GM12878 (cell line): ENCODE results near the gene ANO7. TPM values are rescaled to one million over a fixed set of nuclear protein-coding genes. Genes with fewer than 3 reads are reported as not detected.

Experiments used
- ATAC-seq: fragments of 200-7000 bp; cut with Tn5 transposase; 3 replicates; pipeline ENCODE4 v1.9.1; 2020; ENCODE audit warnings: mild to moderate bottlenecking, moderate library complexity
- BruUV-seq: library from RNA; stranded (reverse); fragments of 400-500 nt; replicated peaks from 2 replicates; lab custom pipeline; 2021; lab: Mats Ljungman, UMichigan
- CTCF ChIA-PET: fragments of 300-600 bp; sonication (Branson Sonifier 250); formaldehyde crosslinking; extraction: SDS; loops from one replicate; lab custom pipeline; 2021; ENCODE audit warnings: inconsistent platforms; lab: Yijun Ruan, JAX
- POLR2A ChIA-PET: fragments of 350-600 bp; formaldehyde crosslinking; extraction: SDS; loops from one replicate; lab custom pipeline; 2021; ENCODE audit warnings: inconsistent platforms; lab: Charles Lee
- RAD21 ChIA-PET: fragments of 300-600 bp; sonication (Branson Sonifier 250); formaldehyde crosslinking; loops from one replicate; lab custom pipeline; 2023; ENCODE audit warnings: antibody characterized with exemption; ENCODE audit not compliant: unreplicated experiment; lab: Charles Lee
- SMC1A ChIA-PET: fragments of 300-600 bp; sonication (Branson Sonifier 250); formaldehyde crosslinking; loops from one replicate; lab custom pipeline; 2023; ENCODE audit not compliant: unreplicated experiment, uncharacterized antibody; lab: Charles Lee
- DNase-seq: peaks from one replicate; pipeline ENCODE4 v3.0.0-alpha.2; 2011; ENCODE audit warnings: low read depth, low spot score
- FAIRE-seq: peaks from 3 replicates; lab custom pipeline; 2011; peaks lifted over from hg19 to GRCh38; lab: Jason Lieb, UNC
- H2AFZ ChIP-seq: 2 replicates; pipeline ENCODE4 v1.6.0; 2011; ENCODE audit warnings: low read depth, low read length, control low read depth; ENCODE audit not compliant: control insufficient read depth
- H3K27ac ChIP-seq: 2 replicates; pipeline ENCODE4 v1.5.1; 2011; ENCODE audit warnings: control low read depth; ENCODE audit not compliant: control insufficient read depth, insufficient read depth
- H3K27me3 ChIP-seq, 2 experiments: replicated peaks in 1 of 2; 2 replicates each; pipeline versions ENCODE4 v1.6.0 to v1.6.1; 2011; ENCODE audit warnings: low read length in 1 of 2; ENCODE audit not compliant: control insufficient read depth in 2 of 2, insufficient read depth in 2 of 2
- H3K36me3 ChIP-seq, 2 experiments: 2 replicates each; pipeline ENCODE4 v1.5.1; 2011; ENCODE audit warnings: low read length in 1 of 2; ENCODE audit not compliant: control insufficient read depth in 2 of 2, insufficient read depth in 2 of 2
- H3K4me1 ChIP-seq: 2 replicates; pipeline ENCODE4 v1.6.1; 2011; ENCODE audit warnings: mild to moderate bottlenecking, low read length, moderate library complexity, mixed read lengths; ENCODE audit not compliant: control insufficient read depth, insufficient read depth
- H3K4me2 ChIP-seq: 2 replicates; pipeline ENCODE4 v1.6.0; 2011; ENCODE audit warnings: control low read depth; ENCODE audit not compliant: control insufficient read depth, insufficient read depth
- H3K4me3 ChIP-seq: fragments of 200-600 bp; sonication (generic); 2 replicates; pipeline ENCODE4 v1.5.1; 2016
- H3K79me2 ChIP-seq: 2 replicates; pipeline ENCODE4 v1.6.0; 2011; ENCODE audit warnings: low read length; ENCODE audit not compliant: control insufficient read depth, insufficient read depth
- H3K9ac ChIP-seq: 2 replicates; pipeline ENCODE4 v1.8.0; 2011; ENCODE audit warnings: low read length, control low read depth, mixed read lengths; ENCODE audit not compliant: control insufficient read depth, insufficient read depth
- H3K9me3 ChIP-seq: replicated peaks from 3 replicates; pipeline ENCODE4 v1.5.1; 2011; ENCODE audit warnings: mild to moderate bottlenecking, low read length; ENCODE audit not compliant: control insufficient read depth, insufficient read depth
- H4K20me1 ChIP-seq: 2 replicates; pipeline ENCODE4 v1.6.0; 2011; ENCODE audit not compliant: control insufficient read depth, insufficient read depth
- CHD2 ChIP-seq: IDR thresholded peaks from 2 replicates; pipeline ENCODE4 v1.6.1; 2011; ENCODE audit warnings: low read depth, low read length, improper control_type of control experiment, borderline replicate concordance
- KLF5 ChIP-seq: fragments of 450-650 bp; IDR thresholded peaks from 2 replicates; pipeline ENCODE4 v1.6.1; 2014; ENCODE audit warnings: mild to moderate bottlenecking; ENCODE audit not compliant: partially characterized antibody
- MEF2A ChIP-seq: IDR thresholded peaks from 2 replicates; pipeline ENCODE4 v1.6.1; 2011; ENCODE audit warnings: low read depth, mild to moderate bottlenecking, low read length, moderate library complexity; ENCODE audit not compliant: insufficient read depth
- POLR2A ChIP-seq: IDR thresholded peaks from 2 replicates; pipeline ENCODE4 v1.6.1; 2011; ENCODE audit warnings: low read depth, mild to moderate bottlenecking, low read length
- POLR2AphosphoS5 ChIP-seq: IDR thresholded peaks from 2 replicates; pipeline ENCODE4 v1.6.1; 2011; ENCODE audit warnings: mild to moderate bottlenecking, low read length, inconsistent platforms
- SPI1 ChIP-seq: IDR thresholded peaks from 2 replicates; pipeline ENCODE4 v1.6.1; 2011; ENCODE audit warnings: low read depth, mild to moderate bottlenecking, low read length, moderate library complexity, borderline replicate concordance; ENCODE audit not compliant: insufficient read depth
- TBL1XR1 ChIP-seq: IDR thresholded peaks from 2 replicates; pipeline ENCODE4 v1.6.1; 2012; ENCODE audit warnings: low read depth, low read length, improper control_type of control experiment
- ZNF207 ChIP-seq: fragments of 450-650 bp; IDR thresholded peaks from 2 replicates; pipeline ENCODE4 v1.6.1; 2014; ENCODE audit warnings: antibody characterized with exemption, mild to moderate bottlenecking, borderline replicate concordance
- WGBS: methylation state at CpG from one replicate; pipeline ENCODE4 v1.1.6; 2016; ENCODE audit warnings: low lambda C conversion rate; ENCODE audit not compliant: insufficient replicate concordance, insufficient coverage; ENCODE audit errors: missing lambda C conversion rate; 5-methylcytosine and 5-hydroxymethylcytosine counted together
- in situ Hi-C: fragments of 300-500 bp; cut with MboI; formaldehyde crosslinking; loops from 9 replicates; pipeline ENCODE4 v1.14.3; 2018; ENCODE audit warnings: mixed read lengths
- intact Hi-C: fragments of 100-400 bp; cut with micrococcal nuclease; formaldehyde crosslinking; loops from one replicate; pipeline ENCODE4 v1.14.2; 2022; ENCODE audit not compliant: unreplicated experiment
- polyA plus RNA-seq, 11 experiments: library from polyadenylated mRNA; depleted of rRNA in 4 of 11; unstranded in 6 of 11; stranded (reverse) in 5 of 11; fragments of >200 nt; fragmentation: Nextera tagmentation in 4 of 11; fragmentation: Illumina TruSeq in 1 of 11; extraction: Ambion mirVana in 4 of 11; extraction: Trizol in 1 of 11; gene quantifications; 1 replicate in 1 of 11; 2 replicates in 10 of 11; pipeline versions ENCODE4 v1.2.1 to v1.2.3, GENCODE V29; 2011 to 2016; ENCODE audit warnings: inconsistent platforms in 2 of 11, missing spikeins in 2 of 11, low read depth in 1 of 11
- total RNA-seq, 4 experiments: library from RNA; depleted of rRNA in 3 of 4; stranded (reverse); fragments of >200 nt in 3 of 4; fragmentation: Illumina TruSeq in 1 of 4; extraction: Trizol in 1 of 4; gene quantifications; 2 replicates each; pipeline versions ENCODE4 v1.2.1 to v1.2.3, GENCODE V29; 2013 to 2021
- TF ChIP-seq, protein P1 (sequence below): fragments of 450-650 bp; IDR thresholded peaks from 2 replicates; pipeline ENCODE4 v1.6.1; 2016; ENCODE audit warnings: mild to moderate bottlenecking
- TF ChIP-seq, protein P2 (sequence below): IDR thresholded peaks from 2 replicates; pipeline ENCODE4 v1.6.1; 2011; ENCODE audit warnings: borderline replicate concordance, low read depth, mild to moderate bottlenecking, moderate library complexity, mixed read lengths, low read length; ENCODE audit not compliant: insufficient read depth; ENCODE audit errors: extremely low read length
- TF ChIP-seq, protein P3 (sequence below): IDR thresholded peaks from 2 replicates; pipeline ENCODE4 v1.6.1; 2011; ENCODE audit warnings: borderline replicate concordance, low read depth, mild to moderate bottlenecking, moderate library complexity, low read length; ENCODE audit not compliant: insufficient read depth, poor library complexity, severe bottlenecking
- TF ChIP-seq, protein P4 (sequence below): IDR thresholded peaks from 2 replicates; pipeline ENCODE4 v1.6.1; 2012; ENCODE audit warnings: low read depth, low read length, improper control_type of control experiment

Gene ANO7
- total and polyA plus RNA-seq, 10 of the 15 experiments (the other 5 are each of a cell fraction or from before 2014, with no cell fraction given): 0.08 to 1.4 (median 0.44) TPM

DNA sequence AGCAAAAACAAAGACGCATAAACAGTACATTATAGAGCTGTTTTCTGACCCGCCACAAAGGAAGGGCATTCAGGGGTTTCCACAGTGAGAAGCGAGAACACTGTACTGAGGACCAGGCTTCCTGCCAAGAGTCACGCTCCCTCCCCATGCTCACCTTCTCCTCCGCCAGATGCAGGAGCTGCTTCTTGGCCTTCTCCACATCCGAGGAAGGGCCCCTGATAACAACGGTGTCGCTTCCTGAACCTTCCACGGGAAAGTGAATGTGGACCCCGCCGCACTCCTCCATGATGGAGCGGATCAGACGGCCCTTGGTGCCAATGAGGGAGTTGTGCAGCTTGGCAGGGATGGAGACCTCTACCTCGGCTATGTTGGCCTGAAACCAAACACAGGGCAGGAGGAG is 53.8 kb downstream of the ANO7 start:
- FAIRE-seq: no peak
- H3K36me3 ChIP-seq: peaks cover 46 to 47% of the 10 kb centered on the region in 2 experiments
- POLR2A ChIA-PET: no interaction called here

DNA sequence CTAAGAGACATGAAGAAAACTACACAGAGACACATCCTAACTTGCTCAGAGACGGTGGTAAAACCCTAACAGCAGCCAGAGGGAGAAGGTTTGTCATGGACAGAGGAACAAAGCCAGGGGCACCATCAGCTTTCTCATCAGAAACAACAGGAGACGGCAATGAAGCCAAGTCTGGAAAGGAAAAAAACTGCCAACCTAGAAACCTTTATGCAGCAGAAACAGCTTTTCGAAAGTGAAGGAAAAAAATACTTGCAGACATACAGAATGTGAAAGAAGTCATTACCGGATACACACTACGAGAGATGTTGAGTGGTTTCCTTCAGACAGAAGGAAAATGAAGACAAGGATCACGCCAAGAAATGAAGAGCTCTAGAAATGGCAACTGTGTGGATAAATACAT is 55.9 kb downstream of the ANO7 start:
- BruUV-seq: no TSS peak
- ATAC-seq: no peak
- ChIA-PET SMC1A (interaction anchor here (1.1 to 1.8 kb wide), 2 partner anchors 124 to 166 kb away, joined by 3 to 5 read pairs; no protein-coding TSS in a partner anchor), RAD21 (no interaction called here), POLR2A (interaction anchor here (0.6 kb wide), 1 partner anchor 48 kb away, joined by 7 read pairs; no protein-coding TSS in a partner anchor), CTCF (interaction anchor here (1.0 to 1.7 kb wide), 2 partner anchors 12 to 166 kb away, joined by 3 to 4 read pairs; no protein-coding TSS in a partner anchor)
- Histone ChIP-seq H3K4me2 (no peak overlapping the region), H3K9me3 (no peaks in the 10 kb centered on the region), H3K27ac (no peak overlapping the region), H2AFZ (no peak overlapping the region), H3K36me3 (peaks cover 49 to 50% of the 10 kb centered on the region in 2 experiments), H4K20me1 (peaks cover 4% of the 10 kb centered on the region; the same call in 1 of the 2 replicates), H3K27me3 (no peaks in the 10 kb centered on the region), H3K9ac (no peak overlapping the region), H3K79me2 (no peaks in the 10 kb centered on the region), H3K4me3 (no peak overlapping the region), H3K4me1 (no peaks in the 10 kb centered on the region)
- in situ Hi-C loops: no loop called here
- no peak for DNase-seq
- intact Hi-C loops: no loop called here
- FAIRE-seq: no peak
- WGBS: 98% methylated on average over 6 of the region's 6 CpGs
- TF ChIP-seq ZNF207 (no peak), MEF2A (no peak)
- TF ChIP-seq, protein P1, sequence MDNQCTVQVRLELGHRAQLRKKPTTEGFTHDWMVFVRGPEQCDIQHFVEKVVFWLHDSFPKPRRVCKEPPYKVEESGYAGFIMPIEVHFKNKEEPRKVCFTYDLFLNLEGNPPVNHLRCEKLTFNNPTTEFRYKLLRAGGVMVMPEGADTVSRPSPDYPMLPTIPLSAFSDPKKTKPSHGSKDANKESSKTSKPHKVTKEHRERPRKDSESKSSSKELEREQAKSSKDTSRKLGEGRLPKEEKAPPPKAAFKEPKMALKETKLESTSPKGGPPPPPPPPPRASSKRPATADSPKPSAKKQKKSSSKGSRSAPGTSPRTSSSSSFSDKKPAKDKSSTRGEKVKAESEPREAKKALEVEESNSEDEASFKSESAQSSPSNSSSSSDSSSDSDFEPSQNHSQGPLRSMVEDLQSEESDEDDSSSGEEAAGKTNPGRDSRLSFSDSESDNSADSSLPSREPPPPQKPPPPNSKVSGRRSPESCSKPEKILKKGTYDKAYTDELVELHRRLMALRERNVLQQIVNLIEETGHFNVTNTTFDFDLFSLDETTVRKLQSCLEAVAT: no peak
- TF ChIP-seq, protein P2, sequence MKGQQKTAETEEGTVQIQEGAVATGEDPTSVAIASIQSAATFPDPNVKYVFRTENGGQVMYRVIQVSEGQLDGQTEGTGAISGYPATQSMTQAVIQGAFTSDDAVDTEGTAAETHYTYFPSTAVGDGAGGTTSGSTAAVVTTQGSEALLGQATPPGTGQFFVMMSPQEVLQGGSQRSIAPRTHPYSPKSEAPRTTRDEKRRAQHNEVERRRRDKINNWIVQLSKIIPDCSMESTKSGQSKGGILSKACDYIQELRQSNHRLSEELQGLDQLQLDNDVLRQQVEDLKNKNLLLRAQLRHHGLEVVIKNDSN: no peak
- TF ChIP-seq, protein P3, sequence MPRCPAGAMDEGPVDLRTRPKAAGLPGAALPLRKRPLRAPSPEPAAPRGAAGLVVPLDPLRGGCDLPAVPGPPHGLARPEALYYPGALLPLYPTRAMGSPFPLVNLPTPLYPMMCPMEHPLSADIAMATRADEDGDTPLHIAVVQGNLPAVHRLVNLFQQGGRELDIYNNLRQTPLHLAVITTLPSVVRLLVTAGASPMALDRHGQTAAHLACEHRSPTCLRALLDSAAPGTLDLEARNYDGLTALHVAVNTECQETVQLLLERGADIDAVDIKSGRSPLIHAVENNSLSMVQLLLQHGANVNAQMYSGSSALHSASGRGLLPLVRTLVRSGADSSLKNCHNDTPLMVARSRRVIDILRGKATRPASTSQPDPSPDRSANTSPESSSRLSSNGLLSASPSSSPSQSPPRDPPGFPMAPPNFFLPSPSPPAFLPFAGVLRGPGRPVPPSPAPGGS: no peak
- TF ChIP-seq, protein P4, sequence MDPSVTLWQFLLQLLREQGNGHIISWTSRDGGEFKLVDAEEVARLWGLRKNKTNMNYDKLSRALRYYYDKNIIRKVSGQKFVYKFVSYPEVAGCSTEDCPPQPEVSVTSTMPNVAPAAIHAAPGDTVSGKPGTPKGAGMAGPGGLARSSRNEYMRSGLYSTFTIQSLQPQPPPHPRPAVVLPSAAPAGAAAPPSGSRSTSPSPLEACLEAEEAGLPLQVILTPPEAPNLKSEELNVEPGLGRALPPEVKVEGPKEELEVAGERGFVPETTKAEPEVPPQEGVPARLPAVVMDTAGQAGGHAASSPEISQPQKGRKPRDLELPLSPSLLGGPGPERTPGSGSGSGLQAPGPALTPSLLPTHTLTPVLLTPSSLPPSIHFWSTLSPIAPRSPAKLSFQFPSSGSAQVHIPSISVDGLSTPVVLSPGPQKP: no peak

More for the DNA sequence above, 53.8 kb downstream of the ANO7 start:
- no peaks in the 10 kb centered on the region for H3K27me3 ChIP-seq
- WGBS: 98% methylated on average over 14 of the region's 14 CpGs
- ChIA-PET RAD21 (no interaction called here), SMC1A (no interaction called here), CTCF (interaction anchor here (0.7 kb wide), 1 partner anchor 149 kb away, joined by 4 read pairs; no protein-coding TSS in a partner anchor)
- no peak overlapping the region for H3K4me2 ChIP-seq
- H3K79me2 ChIP-seq: no peaks in the 10 kb centered on the region
- H4K20me1 ChIP-seq: peaks cover 4% of the 10 kb centered on the region; the same call in 1 of the 2 replicates
- in situ Hi-C loops (no loop called here), intact Hi-C loops (no loop called here)
- no peaks in the 10 kb centered on the region for H3K9me3 ChIP-seq
- no peak for ATAC-seq
- no TSS peak for BruUV-seq
- H3K4me3 ChIP-seq: no peak overlapping the region
- no peak overlapping the region for H3K9ac ChIP-seq
- H2AFZ ChIP-seq: no peak overlapping the region
- no peak overlapping the region for H3K27ac ChIP-seq
- TF ChIP-seq KLF5 (no peak), SPI1 (no peak), POLR2AphosphoS5 (peak; percentile 18; the same call in 1 of the 2 replicates), POLR2A (peak; percentile 54), CHD2 (no peak), TBL1XR1 (no peak)
- no peak for DNase-seq
- H3K4me1 ChIP-seq: no peaks in the 10 kb centered on the region
